ENCODE measurements around the gene MAST4.

DNA sequence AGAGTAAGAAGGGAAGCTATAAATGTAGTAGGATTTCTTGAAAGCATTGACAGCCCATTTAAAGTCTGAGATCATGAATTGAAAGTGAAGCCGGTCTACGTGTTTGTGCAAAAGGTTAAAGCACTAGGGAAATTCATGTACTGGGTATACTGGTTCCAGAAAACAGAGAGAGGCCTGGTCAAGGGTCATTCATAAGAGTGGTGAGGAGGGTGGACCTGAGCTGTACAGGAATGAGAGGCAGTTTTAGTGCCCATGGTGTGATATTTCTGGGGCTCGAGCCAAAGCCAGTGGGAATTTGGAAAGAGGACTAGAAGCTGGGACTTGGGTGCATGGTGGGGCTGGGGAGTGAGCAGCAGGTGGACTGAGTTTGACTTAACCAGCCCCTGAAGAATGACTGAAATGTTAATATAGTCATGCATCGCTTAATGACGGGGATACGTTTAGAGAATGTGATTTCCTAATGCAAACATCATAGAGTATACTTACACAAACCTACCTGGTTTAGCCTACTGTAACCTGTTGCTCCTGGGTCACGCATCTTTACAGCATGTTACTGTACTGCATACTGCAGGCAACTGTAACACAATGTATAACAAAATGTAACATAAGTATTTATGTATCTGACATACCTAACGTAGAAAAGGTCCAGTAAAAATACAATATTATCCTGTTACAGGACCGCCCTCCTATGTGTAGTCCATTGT is 173.0 kb downstream of the MAST4 start:
- no peak for TF ChIP-seq EZH2 (optimal IDR thresholded peaks at IDR 0.05; ENCODE audit: low read depth, low read length)
- TF ChIP-seq, protein P1, sequence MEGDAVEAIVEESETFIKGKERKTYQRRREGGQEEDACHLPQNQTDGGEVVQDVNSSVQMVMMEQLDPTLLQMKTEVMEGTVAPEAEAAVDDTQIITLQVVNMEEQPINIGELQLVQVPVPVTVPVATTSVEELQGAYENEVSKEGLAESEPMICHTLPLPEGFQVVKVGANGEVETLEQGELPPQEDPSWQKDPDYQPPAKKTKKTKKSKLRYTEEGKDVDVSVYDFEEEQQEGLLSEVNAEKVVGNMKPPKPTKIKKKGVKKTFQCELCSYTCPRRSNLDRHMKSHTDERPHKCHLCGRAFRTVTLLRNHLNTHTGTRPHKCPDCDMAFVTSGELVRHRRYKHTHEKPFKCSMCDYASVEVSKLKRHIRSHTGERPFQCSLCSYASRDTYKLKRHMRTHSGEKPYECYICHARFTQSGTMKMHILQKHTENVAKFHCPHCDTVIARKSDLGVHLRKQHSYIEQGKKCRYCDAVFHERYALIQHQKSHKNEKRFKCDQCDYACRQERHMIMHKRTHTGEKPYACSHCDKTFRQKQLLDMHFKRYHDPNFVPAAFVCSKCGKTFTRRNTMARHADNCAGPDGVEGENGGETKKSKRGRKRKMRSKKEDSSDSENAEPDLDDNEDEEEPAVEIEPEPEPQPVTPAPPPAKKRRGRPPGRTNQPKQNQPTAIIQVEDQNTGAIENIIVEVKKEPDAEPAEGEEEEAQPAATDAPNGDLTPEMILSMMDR (IDR thresholded peaks at IDR 0.05; ENCODE audit: low read length) = no peak

Measured in MM.1S (cell line).